ENCODE data around the gene OPN3. TPM values are rescaled to one million over a fixed set of nuclear protein-coding genes. Genes with fewer than 3 reads are reported as not detected.
A peak's percentile ranks its signal among the peaks of the same experiment; 100 is the strongest.

Gene OPN3
- total RNA-seq, 1 donor from 2014 or later = 36.5 TPM

- Histone ChIP-seq H3K4me3 (no peak overlapping the region), H3K4me1 (peaks cover 4% of the 10 kb centered on the region), H3K9me3 (no peaks in the 10 kb centered on the region), H3K36me3 (no peaks in the 10 kb centered on the region), H3K27me3 (ENCODE audit: low read depth) (no peaks in the 10 kb centered on the region), H3K27ac (no peak overlapping the region)
- intact Hi-C loops (cut with DNase I) = no loop called here
- DNase-seq (no peak), ATAC-seq (no peak)
- TF ChIP-seq CTCF (IDR thresholded peaks at IDR 0.05) = no peak
Observed at GRCh38 chr1:241644259-241644658, 4.1 kb upstream of the OPN3 start.

- no peak for TF ChIP-seq CTCF (IDR thresholded peaks at IDR 0.05)
- DNase-seq = no peak
- Histone ChIP-seq H3K4me3 (no peak overlapping the region), H3K27me3 (ENCODE audit: low read depth) (no peaks in the 10 kb centered on the region), H3K4me1 (peaks cover 21% of the 10 kb centered on the region), H3K9me3 (no peaks in the 10 kb centered on the region), H3K36me3 (no peaks in the 10 kb centered on the region), H3K27ac (no peak overlapping the region)
- intact Hi-C loops (cut with DNase I) = no loop called here
- ATAC-seq = no peak
Observed at GRCh38 chr1:241642593-241642944, 2.4 kb upstream of the OPN3 start.

GRCh38 chr1:241641773-241642592 lies 1.8 kb upstream of the OPN3 start:
- DNase-seq = no peak
- intact Hi-C loops (cut with DNase I) = no loop called here
- Histone ChIP-seq H3K4me1 (peaks cover 27% of the 10 kb centered on the region), H3K27ac (no peak overlapping the region), H3K9me3 (no peaks in the 10 kb centered on the region), H3K27me3 (ENCODE audit: low read depth) (no peaks in the 10 kb centered on the region), H3K36me3 (no peaks in the 10 kb centered on the region), H3K4me3 (no peak overlapping the region)
- TF ChIP-seq CTCF (IDR thresholded peaks at IDR 0.05) = no peak
- no peak for ATAC-seq

GRCh38 chr1:241640867-241641622 lies 876 bp upstream of the OPN3 start:
- H3K4me1 ChIP-seq = peaks cover 27% of the 10 kb centered on the region
- DNase-seq (no peak), ATAC-seq (no peak)
- no peaks in the 10 kb centered on the region for H3K9me3 ChIP-seq
- no peaks in the 10 kb centered on the region for H3K36me3 ChIP-seq
- intact Hi-C loops (cut with DNase I) = no loop called here
- H3K27me3 ChIP-seq (ENCODE audit: low read depth) = no peaks in the 10 kb centered on the region
- H3K27ac ChIP-seq = peak overlapping the region; percentile 59
- peak overlapping the region; percentile 82 for H3K4me3 ChIP-seq
- TF ChIP-seq CTCF (IDR thresholded peaks at IDR 0.05) = no peak

- peak overlapping the region; percentile 82 for H3K4me3 ChIP-seq
- H3K27me3 ChIP-seq (ENCODE audit: low read depth) = no peaks in the 10 kb centered on the region
- H3K4me1 ChIP-seq = peaks cover 27% of the 10 kb centered on the region
- peak overlapping the region; percentile 86 for H3K27ac ChIP-seq
- intact Hi-C loops (cut with DNase I) = no loop called here
- no peaks in the 10 kb centered on the region for H3K9me3 ChIP-seq
- TF ChIP-seq CTCF (IDR thresholded peaks at IDR 0.05) = no peak
- H3K36me3 ChIP-seq = peaks cover 6% of the 10 kb centered on the region
- peak; percentile 20 to 33 for ATAC-seq
- peak; percentile 77 for DNase-seq
Observed at GRCh38 chr1:241639623-241640148, 483 bp downstream of the OPN3 start.
